ENCODE measurements around the gene CIAO2A.
A peak's percentile ranks its signal among the peaks of the same experiment; 100 is the strongest.

DNA sequence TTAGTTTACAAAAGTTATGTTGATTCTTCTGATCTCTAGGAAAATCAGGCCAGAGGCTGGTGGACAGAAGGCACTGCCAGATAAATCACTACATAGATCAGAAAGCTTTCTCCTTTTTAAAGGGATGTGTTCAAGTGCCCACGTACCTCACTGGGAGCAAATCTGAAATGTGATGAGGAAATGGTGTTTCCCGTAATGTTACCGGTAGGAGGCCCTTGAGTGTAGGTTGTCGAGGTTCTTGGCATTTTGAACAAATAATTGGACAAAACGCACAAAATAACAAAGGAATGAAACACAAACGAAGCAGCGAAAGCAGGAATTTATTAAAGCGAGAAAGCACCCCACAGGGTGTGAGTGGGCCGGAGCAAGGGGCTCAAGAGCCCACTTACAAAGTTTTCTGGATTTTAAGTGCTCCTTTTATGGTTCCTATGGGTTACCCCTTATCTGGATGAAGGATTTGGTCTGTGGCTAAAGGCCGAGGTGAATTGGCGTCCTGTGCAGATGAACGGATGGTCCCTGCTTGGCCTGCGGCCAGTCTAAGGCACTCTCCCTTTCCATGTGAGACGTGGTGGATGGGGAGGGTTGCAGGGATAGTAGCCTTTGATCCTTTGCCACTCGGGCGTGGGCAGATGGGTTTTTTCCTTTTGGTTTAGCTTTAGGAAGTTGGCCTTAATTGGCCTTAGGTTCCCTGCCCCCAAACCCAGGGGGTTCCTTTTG, 3.2 kb upstream of the CIAO2A start:
- TF ChIP-seq, protein P1, sequence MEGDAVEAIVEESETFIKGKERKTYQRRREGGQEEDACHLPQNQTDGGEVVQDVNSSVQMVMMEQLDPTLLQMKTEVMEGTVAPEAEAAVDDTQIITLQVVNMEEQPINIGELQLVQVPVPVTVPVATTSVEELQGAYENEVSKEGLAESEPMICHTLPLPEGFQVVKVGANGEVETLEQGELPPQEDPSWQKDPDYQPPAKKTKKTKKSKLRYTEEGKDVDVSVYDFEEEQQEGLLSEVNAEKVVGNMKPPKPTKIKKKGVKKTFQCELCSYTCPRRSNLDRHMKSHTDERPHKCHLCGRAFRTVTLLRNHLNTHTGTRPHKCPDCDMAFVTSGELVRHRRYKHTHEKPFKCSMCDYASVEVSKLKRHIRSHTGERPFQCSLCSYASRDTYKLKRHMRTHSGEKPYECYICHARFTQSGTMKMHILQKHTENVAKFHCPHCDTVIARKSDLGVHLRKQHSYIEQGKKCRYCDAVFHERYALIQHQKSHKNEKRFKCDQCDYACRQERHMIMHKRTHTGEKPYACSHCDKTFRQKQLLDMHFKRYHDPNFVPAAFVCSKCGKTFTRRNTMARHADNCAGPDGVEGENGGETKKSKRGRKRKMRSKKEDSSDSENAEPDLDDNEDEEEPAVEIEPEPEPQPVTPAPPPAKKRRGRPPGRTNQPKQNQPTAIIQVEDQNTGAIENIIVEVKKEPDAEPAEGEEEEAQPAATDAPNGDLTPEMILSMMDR (optimal IDR thresholded peaks at IDR 0.05 in 1 of 3, IDR thresholded peaks at IDR 0.05 in 1 of 3, conservative IDR thresholded peaks at IDR 0.05 in 1 of 3; ENCODE audit: extremely low read depth in 1 of 3, insufficient read depth in 2 of 3, low read length in 3 of 3) = peak in 2 of 3 experiments; percentile 27 to 37
- no peak for TF ChIP-seq EZH2 (IDR thresholded peaks at IDR 0.05; ENCODE audit: low read length)

Data from keratinocyte (primary cell).